ENCODE measurements around the gene MYCN. TPM values are rescaled to one million over a fixed set of nuclear protein-coding genes. Genes with fewer than 3 reads are reported as not detected.

Gene MYCN
- total and polyA plus RNA-seq, 12 donors = 0.24 to 2.2 (median 1.0) TPM

DNA sequence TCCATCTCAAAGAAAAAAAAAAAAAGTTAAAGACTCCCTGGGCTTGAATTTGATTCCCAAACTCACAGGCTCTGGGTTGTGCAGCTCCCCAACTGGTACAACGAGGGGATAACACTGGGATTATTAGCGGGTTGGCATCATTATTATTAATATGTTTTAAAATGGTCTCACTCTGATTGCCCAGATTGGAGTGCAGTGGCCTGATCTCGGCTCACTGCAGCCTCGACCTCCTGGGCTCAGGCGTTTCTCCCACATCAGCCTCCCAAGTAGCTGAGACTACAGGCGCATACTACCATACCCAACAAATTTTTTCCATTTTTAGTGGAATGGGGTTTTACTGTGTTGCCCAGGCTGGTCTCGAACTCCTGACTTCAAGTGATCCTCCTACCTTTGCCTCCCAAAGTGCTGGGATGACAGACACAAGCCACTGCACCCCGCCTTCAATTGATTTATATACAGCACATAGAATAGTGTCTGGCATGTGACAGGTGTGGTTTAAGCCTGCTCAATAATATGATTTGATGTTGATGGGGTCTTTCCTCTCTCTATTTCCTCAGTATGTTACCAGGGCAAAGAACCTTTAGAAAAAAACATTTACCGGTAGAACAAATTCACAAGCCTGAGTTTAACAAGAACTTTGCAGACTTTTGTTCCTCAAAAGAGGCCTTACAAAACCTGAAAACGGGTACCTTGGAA lies 12.2 kb downstream of the MYCN start:
- no peak overlapping the region for H3K4me3 ChIP-seq
- H3K4me1 ChIP-seq (replicated peaks in 1 of 2) = no peaks in the 10 kb centered on the region
- no peaks in the 10 kb centered on the region for H3K27me3 ChIP-seq
- intact Hi-C loops (cut with DNase I) = no loop called here
- TF ChIP-seq POLR2A (IDR thresholded peaks at IDR 0.05) = no peak
- TF ChIP-seq, protein P1, sequence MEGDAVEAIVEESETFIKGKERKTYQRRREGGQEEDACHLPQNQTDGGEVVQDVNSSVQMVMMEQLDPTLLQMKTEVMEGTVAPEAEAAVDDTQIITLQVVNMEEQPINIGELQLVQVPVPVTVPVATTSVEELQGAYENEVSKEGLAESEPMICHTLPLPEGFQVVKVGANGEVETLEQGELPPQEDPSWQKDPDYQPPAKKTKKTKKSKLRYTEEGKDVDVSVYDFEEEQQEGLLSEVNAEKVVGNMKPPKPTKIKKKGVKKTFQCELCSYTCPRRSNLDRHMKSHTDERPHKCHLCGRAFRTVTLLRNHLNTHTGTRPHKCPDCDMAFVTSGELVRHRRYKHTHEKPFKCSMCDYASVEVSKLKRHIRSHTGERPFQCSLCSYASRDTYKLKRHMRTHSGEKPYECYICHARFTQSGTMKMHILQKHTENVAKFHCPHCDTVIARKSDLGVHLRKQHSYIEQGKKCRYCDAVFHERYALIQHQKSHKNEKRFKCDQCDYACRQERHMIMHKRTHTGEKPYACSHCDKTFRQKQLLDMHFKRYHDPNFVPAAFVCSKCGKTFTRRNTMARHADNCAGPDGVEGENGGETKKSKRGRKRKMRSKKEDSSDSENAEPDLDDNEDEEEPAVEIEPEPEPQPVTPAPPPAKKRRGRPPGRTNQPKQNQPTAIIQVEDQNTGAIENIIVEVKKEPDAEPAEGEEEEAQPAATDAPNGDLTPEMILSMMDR (IDR thresholded peaks at IDR 0.05) = no peak
- WGBS, 4 donors = 82 to 91% (median 86%) methylated on average over 10 of the region's 10 CpGs
- no peaks in the 10 kb centered on the region for H3K9me3 ChIP-seq (replicated peaks in 1 of 3)
- no peak overlapping the region for H3K27ac ChIP-seq
- no peaks in the 10 kb centered on the region for H3K36me3 ChIP-seq (replicated peaks in 1 of 2)
- DNase-seq = no peak

DNA sequence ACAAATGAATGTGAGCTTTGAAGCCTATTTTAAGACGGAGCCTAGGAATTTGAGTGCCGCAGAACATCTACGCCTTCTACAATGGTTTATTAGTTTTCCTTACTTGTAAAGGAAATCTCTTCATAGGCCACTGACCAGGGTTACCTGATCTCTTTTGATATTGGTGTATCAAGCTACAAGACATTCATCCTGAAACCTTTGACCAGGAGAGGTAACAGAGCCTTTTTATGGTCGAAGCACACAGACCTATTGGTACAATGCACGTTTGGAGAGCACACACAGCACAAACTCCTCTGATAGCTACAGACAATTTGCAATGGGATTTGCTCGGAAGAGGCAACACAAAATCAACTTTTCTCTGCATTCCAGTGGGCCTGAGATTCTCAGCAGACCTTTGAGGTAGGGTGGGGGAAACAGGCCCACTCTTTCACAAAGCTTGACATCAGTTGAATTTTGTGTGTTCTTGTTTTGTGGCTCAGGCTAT lies 12.8 kb downstream of the MYCN start:
- Histone ChIP-seq H3K9me3 (replicated peaks in 1 of 3) (no peaks in the 10 kb centered on the region), H3K27me3 (no peaks in the 10 kb centered on the region), H3K4me3 (no peak overlapping the region), H3K36me3 (replicated peaks in 1 of 2) (no peaks in the 10 kb centered on the region), H3K4me1 (replicated peaks in 1 of 2) (no peaks in the 10 kb centered on the region), H3K27ac (no peak overlapping the region)
- WGBS, 4 donors = 87 to 92% (median 89%) methylated on average over 6 of the region's 6 CpGs
- TF ChIP-seq, protein P1 (IDR thresholded peaks at IDR 0.05) = no peak
- no peak for TF ChIP-seq POLR2A (IDR thresholded peaks at IDR 0.05)
- intact Hi-C loops (cut with DNase I) = no loop called here
- DNase-seq = no peak

DNA sequence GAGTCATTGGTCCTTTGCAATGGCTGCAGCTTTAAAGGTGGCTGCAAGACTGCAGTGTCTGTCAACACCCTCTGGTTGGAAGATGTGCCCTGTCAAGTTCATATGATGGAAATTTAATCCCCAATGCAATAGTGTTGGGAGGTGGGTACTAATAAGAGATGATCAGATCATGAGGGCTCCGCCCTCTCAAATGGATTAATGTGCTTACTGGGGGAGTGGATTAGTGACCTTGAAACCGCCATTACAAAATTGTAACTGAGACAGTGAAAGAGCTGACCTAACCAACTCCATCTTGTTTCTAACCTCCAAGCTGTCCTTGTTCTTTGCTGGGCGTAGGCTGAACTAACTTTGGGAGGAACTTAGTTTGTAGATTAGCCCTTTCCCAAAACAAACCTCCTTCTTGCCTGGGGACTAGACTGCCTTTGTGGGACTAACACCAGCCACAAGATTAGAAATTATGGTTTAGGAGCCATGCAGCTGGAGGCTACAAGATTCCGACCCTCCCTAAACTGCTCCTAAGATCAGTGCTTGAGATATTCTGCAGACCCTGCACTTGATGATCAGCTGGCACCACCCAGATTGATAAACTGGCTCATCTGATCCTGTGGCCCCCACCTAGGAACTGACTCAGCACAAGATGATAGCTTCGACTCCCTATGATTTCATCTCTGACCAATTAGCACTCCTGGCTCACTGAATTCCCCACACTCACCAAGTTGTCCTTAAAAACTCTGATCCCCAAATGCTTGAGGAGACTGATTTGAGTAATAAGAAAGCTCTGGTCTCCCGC lies 13.7 kb downstream of the MYCN start:
- intact Hi-C loops (cut with DNase I) = no loop called here
- no peak overlapping the region for H3K4me3 ChIP-seq
- no peaks in the 10 kb centered on the region for H3K4me1 ChIP-seq (replicated peaks in 1 of 2)
- no peaks in the 10 kb centered on the region for H3K27me3 ChIP-seq
- H3K9me3 ChIP-seq (replicated peaks in 1 of 3) = no peaks in the 10 kb centered on the region
- WGBS, 4 donors = 75 to 86% (median 80%) methylated on average over 5 to 6 of the region's 6 CpGs
- TF ChIP-seq POLR2A (IDR thresholded peaks at IDR 0.05) = no peak
- TF ChIP-seq, protein P1 (IDR thresholded peaks at IDR 0.05) = no peak
- H3K36me3 ChIP-seq (replicated peaks in 1 of 2) = no peaks in the 10 kb centered on the region
- no peak overlapping the region for H3K27ac ChIP-seq
- no peak for DNase-seq

DNA sequence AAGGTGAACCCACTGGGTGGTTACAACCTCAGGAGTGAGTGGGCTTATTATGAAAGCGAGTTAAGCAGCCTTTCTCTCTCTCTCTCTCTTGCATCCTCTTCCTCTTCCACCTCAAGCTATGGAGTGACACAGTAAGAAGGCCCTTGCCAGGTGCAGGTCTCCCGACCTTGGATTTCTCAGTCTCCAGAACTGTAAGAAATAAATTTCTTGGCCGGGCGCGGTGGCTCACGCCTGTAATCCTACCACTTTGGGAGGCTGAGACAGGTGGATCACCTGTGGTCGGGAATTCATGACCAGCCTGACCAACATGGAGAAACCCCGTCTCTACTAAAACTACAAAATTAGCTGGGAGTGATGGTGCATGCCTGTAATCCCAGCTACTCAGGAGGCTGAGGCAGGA lies 14.4 kb downstream of the MYCN start:
- no peak overlapping the region for H3K4me3 ChIP-seq
- no peaks in the 10 kb centered on the region for H3K9me3 ChIP-seq (replicated peaks in 1 of 3)
- WGBS, 4 donors = 89 to 94% (median 90%) methylated on average over 8 of the region's 8 CpGs
- TF ChIP-seq POLR2A (IDR thresholded peaks at IDR 0.05) = no peak
- TF ChIP-seq, protein P1 (IDR thresholded peaks at IDR 0.05) = no peak
- no peaks in the 10 kb centered on the region for H3K36me3 ChIP-seq (replicated peaks in 1 of 2)
- no peaks in the 10 kb centered on the region for H3K4me1 ChIP-seq (replicated peaks in 1 of 2)
- no peaks in the 10 kb centered on the region for H3K27me3 ChIP-seq
- no peak overlapping the region for H3K27ac ChIP-seq
- intact Hi-C loops (cut with DNase I) = no loop called here
- DNase-seq = no peak
